Measurements from ENCODE around the gene ELFN1. TPM values are rescaled to one million over a fixed set of nuclear protein-coding genes. Genes with fewer than 3 reads are reported as not detected.

The ELFN1 gene
- total RNA-seq, 1 donor: 12.7 TPM

DNA sequence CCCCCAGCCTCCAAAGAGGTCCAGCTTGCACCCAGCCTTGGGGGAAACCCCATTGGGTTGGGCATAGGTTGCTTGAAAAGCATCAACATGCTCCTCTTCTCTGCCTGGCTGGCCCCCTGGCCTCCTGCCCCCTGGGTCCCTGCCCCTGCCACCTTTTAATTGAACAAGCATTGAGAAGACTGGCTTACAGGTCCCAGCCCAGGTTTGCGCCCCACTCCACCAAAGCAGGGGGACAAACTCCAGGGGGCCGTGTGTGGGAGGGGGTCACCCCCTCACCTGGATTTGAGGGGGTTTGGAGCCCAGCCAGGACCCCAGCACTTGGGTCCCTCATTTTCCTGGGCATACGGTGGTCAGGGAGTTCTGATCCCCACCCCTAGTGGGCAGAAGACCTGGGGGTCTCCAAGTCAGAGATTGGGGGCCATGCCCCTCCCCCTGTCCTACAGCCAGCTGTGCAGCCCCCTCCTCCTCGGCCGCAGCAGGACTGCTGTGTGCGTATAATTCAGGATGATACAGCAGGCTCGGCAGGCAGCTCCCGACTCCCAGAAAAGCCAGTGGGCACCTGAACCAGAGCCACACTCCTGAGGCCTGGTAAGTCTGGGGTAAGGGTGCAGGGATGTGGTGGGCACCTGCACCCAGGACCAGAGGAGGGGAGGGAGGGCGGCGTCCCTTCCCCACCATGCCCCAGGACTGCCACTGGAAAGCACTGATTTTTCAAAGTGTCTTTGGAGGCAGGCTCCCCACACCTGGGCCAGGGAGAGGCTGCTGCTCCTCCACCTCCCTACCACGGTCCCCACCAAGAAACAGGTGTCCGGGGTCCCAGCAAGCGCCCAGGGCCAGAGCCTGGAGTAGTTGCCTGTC, 1.7 kb downstream of the ELFN1 start:
- no peaks in the 10 kb centered on the region for H3K36me3 ChIP-seq (ENCODE audit: insufficient read depth, low read length)
- peak; percentile 89 for DNase-seq (ENCODE audit: insufficient read length, low spot score, missing footprints)
- H3K79me2 ChIP-seq (ENCODE audit: insufficient read depth, low read length): peaks cover 4% of the 10 kb centered on the region
- H3K4me1 ChIP-seq (ENCODE audit: insufficient read depth, low read length): no peaks in the 10 kb centered on the region
- no peak overlapping the region for H3K4me3 ChIP-seq (ENCODE audit: insufficient read depth, low read length)
- H3K27me3 ChIP-seq (ENCODE audit: insufficient read depth, low read length): peaks cover 13% of the 10 kb centered on the region
- H4K20me1 ChIP-seq (ENCODE audit: insufficient read depth, low read length): no peaks in the 10 kb centered on the region
- no peak overlapping the region for H3K4me2 ChIP-seq (ENCODE audit: insufficient read depth, low read length)
- no peak overlapping the region for H3K27ac ChIP-seq (ENCODE audit: low read depth, low read length)
- no peak overlapping the region for H2AFZ ChIP-seq (ENCODE audit: low read length)
- no peaks in the 10 kb centered on the region for H3K9me3 ChIP-seq (ENCODE audit: low read depth, low read length)
- no peak for TF ChIP-seq CTCF (IDR thresholded peaks at IDR 0.05; ENCODE audit: extremely low read depth, low read depth, low read length)

- TF ChIP-seq CTCF (IDR thresholded peaks at IDR 0.05; ENCODE audit: extremely low read depth, low read depth, low read length): no peak
These were observed 2.9 kb downstream of the ELFN1 start for GRCh38 chr7:1672851-1673486.

GRCh38 chr7:1673581-1674118, 3.6 kb downstream of the ELFN1 start:
- Histone ChIP-seq H3K27ac (ENCODE audit: low read depth, low read length) (no peak overlapping the region), H2AFZ (ENCODE audit: low read length) (no peak overlapping the region)
- no peak for TF ChIP-seq CTCF (IDR thresholded peaks at IDR 0.05; ENCODE audit: extremely low read depth, low read depth, low read length)

More at GRCh38 chr7:1672851-1673486, 2.9 kb downstream of the ELFN1 start:
- H3K27ac ChIP-seq (ENCODE audit: low read depth, low read length): no peak overlapping the region
- no peak overlapping the region for H3K4me3 ChIP-seq (ENCODE audit: insufficient read depth, low read length)
- H2AFZ ChIP-seq (ENCODE audit: low read length): no peak overlapping the region
- no peak overlapping the region for H3K4me2 ChIP-seq (ENCODE audit: insufficient read depth, low read length)
- H3K36me3 ChIP-seq (ENCODE audit: insufficient read depth, low read length): no peaks in the 10 kb centered on the region
- DNase-seq (ENCODE audit: insufficient read length, low spot score, missing footprints): peak; percentile 74
- peaks cover 4% of the 10 kb centered on the region for H3K79me2 ChIP-seq (ENCODE audit: insufficient read depth, low read length)
- no peaks in the 10 kb centered on the region for H3K4me1 ChIP-seq (ENCODE audit: insufficient read depth, low read length)
- no peaks in the 10 kb centered on the region for H3K9me3 ChIP-seq (ENCODE audit: low read depth, low read length)
- H3K27me3 ChIP-seq (ENCODE audit: insufficient read depth, low read length): peaks cover 13% of the 10 kb centered on the region
- no peaks in the 10 kb centered on the region for H4K20me1 ChIP-seq (ENCODE audit: insufficient read depth, low read length)

More at GRCh38 chr7:1673581-1674118, 3.6 kb downstream of the ELFN1 start:
- Histone ChIP-seq H3K36me3 (ENCODE audit: insufficient read depth, low read length) (no peaks in the 10 kb centered on the region), H3K4me1 (ENCODE audit: insufficient read depth, low read length) (no peaks in the 10 kb centered on the region), H3K4me2 (ENCODE audit: insufficient read depth, low read length) (no peak overlapping the region), H3K9me3 (ENCODE audit: low read depth, low read length) (no peaks in the 10 kb centered on the region), H3K79me2 (ENCODE audit: insufficient read depth, low read length) (peaks cover 10% of the 10 kb centered on the region), H3K4me3 (ENCODE audit: insufficient read depth, low read length) (no peak overlapping the region), H4K20me1 (ENCODE audit: insufficient read depth, low read length) (no peaks in the 10 kb centered on the region), H3K27me3 (ENCODE audit: insufficient read depth, low read length) (peaks cover 13% of the 10 kb centered on the region)
- peak; percentile 73 for DNase-seq (ENCODE audit: insufficient read length, low spot score, missing footprints)

Data from osteoblast (primary cell).